Sigmoid colon (tissue), 7 donors: ENCODE measurements around the gene MDGA2. TPM values are rescaled to one million over a fixed set of nuclear protein-coding genes. Genes with fewer than 3 reads are reported as not detected.
"Not testable (repeated sequence)": the region's sequence is repeated elsewhere in the genome, so short reads cannot be mapped to it uniquely, and the experiment has no call there.

ENCODE experiments used
- DNase-seq: peaks from one replicate; pipeline ENCODE4 v3.0.0-alpha.2; 2019
- H3K27ac ChIP-seq, 4 donors: fragments of 200-600 bp; sonication (generic); one replicate each; pipeline ENCODE4 v1.5.1; 2016 to 2019; ENCODE audit warnings: mild to moderate bottlenecking in 1 of 4
- H3K27me3 ChIP-seq, 3 donors: fragments of 200-600 bp; sonication (generic); one replicate each; pipeline ENCODE4 v1.5.1; 2019; ENCODE audit warnings: mild to moderate bottlenecking in 1 of 3
- H3K36me3 ChIP-seq, 4 donors: fragments of 200-600 bp; sonication (generic); one replicate each; pipeline ENCODE4 v1.5.1; 2016 to 2019
- H3K4me1 ChIP-seq, 4 donors: fragments of 200-600 bp; sonication (generic); one replicate each; pipeline ENCODE4 v1.5.1; 2017 to 2019
- H3K4me3 ChIP-seq, 4 donors: fragments of 200-600 bp; sonication (generic); one replicate each; pipeline ENCODE4 v1.5.1; 2017 to 2019; ENCODE audit warnings: mild to moderate bottlenecking in 2 of 4, moderate library complexity in 1 of 4
- H3K9me3 ChIP-seq, 4 donors: fragments of 200-600 bp in 3 of 4; sonication (generic) in 3 of 4; one replicate each; pipeline versions ENCODE4 v1.5.1 to v1.6.1; 2013 to 2019
- CTCF ChIP-seq, 4 experiments: fragments of 450-650 bp in 3 of 4; fragments of 200-600 bp in 1 of 4; IDR thresholded peaks; one replicate each; pipeline ENCODE4 v1.5.1; 2016 to 2019; ENCODE audit warnings: antibody characterized with exemption in 4 of 4, mild to moderate bottlenecking in 3 of 4, moderate library complexity in 2 of 4
- EP300 ChIP-seq, 4 donors: sonication (generic); formaldehyde crosslinking; IDR thresholded peaks; one replicate each; pipeline ENCODE4 v1.6.1; 2017; ENCODE audit warnings: antibody characterized with exemption in 4 of 4
- POLR2A ChIP-seq, 2 donors: fragments of 450-650 bp; IDR thresholded peaks; one replicate each; pipeline ENCODE4 v1.6.1; 2016; ENCODE audit warnings: antibody characterized with exemption in 2 of 2, mild to moderate bottlenecking in 2 of 2, moderate library complexity in 2 of 2
- POLR2AphosphoS5 ChIP-seq, 4 donors: sonication (generic); formaldehyde crosslinking; IDR thresholded peaks; one replicate each; pipeline ENCODE4 v1.6.1; 2017; ENCODE audit warnings: antibody characterized with exemption in 4 of 4
- WGBS, 2 donors: extraction: QIAGEN DNeasy Blood & Tissue Kit; methylation state at CpG; one replicate each; pipeline ENCODE4 v1.1.7; 2013; 5-methylcytosine and 5-hydroxymethylcytosine counted together
- intact Hi-C: fragments of 100-400 bp; cut with DNase I; formaldehyde crosslinking; loops from one replicate; pipeline ENCODE4 v1.15.1; 2023
- polyA plus RNA-seq, 3 donors: library from polyadenylated mRNA; stranded (reverse); fragments of 200-250 nt; gene quantifications; one replicate each; pipeline ENCODE4 v1.2.3, GENCODE V29; 2013
- total RNA-seq, 4 donors: library from RNA; depleted of rRNA; stranded (reverse); fragments of >200 nt; gene quantifications; one replicate each; pipeline ENCODE4 v1.1.0, GENCODE V29; 2016
- donor health status: healthy with polysubstance abuse.
- donor health status: Bipolar disorder and iron deficiency.
- donor health status: healthy.

Gene MDGA2
- total and polyA plus RNA-seq, 7 donors = under 0.01 to 1.2 (median 0.33) TPM; not detected in 2

GRCh38 chr14:47626151-47627035 lies 49.0 kb downstream of the MDGA2 start:
- no peak for TF ChIP-seq EP300 (IDR thresholded peaks at IDR 0.05)
- TF ChIP-seq CTCF (IDR thresholded peaks at IDR 0.05) = no peak
- TF ChIP-seq POLR2AphosphoS5 (IDR thresholded peaks at IDR 0.05) = no peak
- no peak for TF ChIP-seq POLR2A (IDR thresholded peaks at IDR 0.05)
- no peaks in the 10 kb centered on the region for H3K9me3 ChIP-seq
- intact Hi-C loops = no loop called here
- H3K4me1 ChIP-seq = no peaks in the 10 kb centered on the region
- H3K27me3 ChIP-seq = no peaks in the 10 kb centered on the region
- no peak overlapping the region for H3K27ac ChIP-seq
- H3K36me3 ChIP-seq = no peaks in the 10 kb centered on the region
- no peak for DNase-seq
- no peak overlapping the region for H3K4me3 ChIP-seq
- WGBS, 2 donors = 92 to 95% methylated on average over 51 of the region's 51 CpGs

- H3K4me1 ChIP-seq, intact Hi-C loops, H3K27me3 ChIP-seq, H3K36me3 ChIP-seq, H3K9me3 ChIP-seq, H3K4me3 ChIP-seq, DNase-seq, H3K27ac ChIP-seq: not testable (repeated sequence)
- WGBS, 2 donors = 85 to 88% methylated on average over 13 of the region's 13 CpGs
These were observed 51.3 kb downstream of the MDGA2 start for GRCh38 chr14:47624126-47624525.

GRCh38 chr14:47619392-47619791 lies 56.0 kb downstream of the MDGA2 start:
- H3K27me3 ChIP-seq = no peaks in the 10 kb centered on the region
- no peaks in the 10 kb centered on the region for H3K9me3 ChIP-seq
- intact Hi-C loops = no loop called here
- no peak for DNase-seq
- no peak overlapping the region for H3K27ac ChIP-seq
- TF ChIP-seq EP300 (IDR thresholded peaks at IDR 0.05) (no peak), POLR2A (IDR thresholded peaks at IDR 0.05) (no peak), CTCF (IDR thresholded peaks at IDR 0.05) (no peak), POLR2AphosphoS5 (IDR thresholded peaks at IDR 0.05) (no peak)
- H3K4me1 ChIP-seq = no peaks in the 10 kb centered on the region
- H3K4me3 ChIP-seq = no peak overlapping the region
- 57 to 69% methylated on average over 3 of the region's 3 CpGs for WGBS, 2 donors
- no peaks in the 10 kb centered on the region for H3K36me3 ChIP-seq

- H3K27me3 ChIP-seq = no peaks in the 10 kb centered on the region
- H3K4me3 ChIP-seq = no peak overlapping the region
- 85 to 90% methylated on average over 3 of the region's 3 CpGs for WGBS, 2 donors
- peaks cover 0 to 1% (median 0%) of the 10 kb centered on the region in 4 donors for H3K9me3 ChIP-seq
- intact Hi-C loops = no loop called here
- TF ChIP-seq EP300 (IDR thresholded peaks at IDR 0.05) (no peak), CTCF (IDR thresholded peaks at IDR 0.05) (no peak), POLR2AphosphoS5 (IDR thresholded peaks at IDR 0.05) (no peak), POLR2A (IDR thresholded peaks at IDR 0.05) (no peak)
- DNase-seq = no peak
- no peaks in the 10 kb centered on the region for H3K36me3 ChIP-seq
- no peaks in the 10 kb centered on the region for H3K4me1 ChIP-seq
- no peak overlapping the region for H3K27ac ChIP-seq
These were observed 68.8 kb downstream of the MDGA2 start for GRCh38 chr14:47606566-47606965.

GRCh38 chr14:47596860-47597259 lies 78.5 kb downstream of the MDGA2 start:
- TF ChIP-seq POLR2A (IDR thresholded peaks at IDR 0.05) (no peak), CTCF (IDR thresholded peaks at IDR 0.05) (no peak), EP300 (IDR thresholded peaks at IDR 0.05) (no peak), POLR2AphosphoS5 (IDR thresholded peaks at IDR 0.05) (no peak)
- H3K4me1 ChIP-seq = no peaks in the 10 kb centered on the region
- intact Hi-C loops = no loop called here
- H3K27ac ChIP-seq = no peak overlapping the region
- H3K9me3 ChIP-seq = no peaks in the 10 kb centered on the region
- WGBS, 2 donors = 74 to 89% methylated on average over 2 of the region's 2 CpGs
- no peak for DNase-seq
- H3K27me3 ChIP-seq = no peaks in the 10 kb centered on the region
- no peak overlapping the region for H3K4me3 ChIP-seq
- no peaks in the 10 kb centered on the region for H3K36me3 ChIP-seq
